Stimulated activated CD8-positive, alpha-beta memory T cell treated with anti-CD3 and anti-CD28 coated beads, Interleukin-2, amount 100 ng/mL, for 1 hour (primary cell): Measurements from ENCODE around the gene DNM3.
"Not testable (repeated sequence)": the region's sequence is repeated elsewhere in the genome, so short reads cannot be mapped to it uniquely, and the experiment has no call there.

Experiments
- DNase-seq, 2 donors: peaks; one replicate each; pipeline ENCODE4 v3.0.0-alpha.2; 2020; ENCODE audit warnings: low read depth in 2 of 2

DNM3 gene

DNA sequence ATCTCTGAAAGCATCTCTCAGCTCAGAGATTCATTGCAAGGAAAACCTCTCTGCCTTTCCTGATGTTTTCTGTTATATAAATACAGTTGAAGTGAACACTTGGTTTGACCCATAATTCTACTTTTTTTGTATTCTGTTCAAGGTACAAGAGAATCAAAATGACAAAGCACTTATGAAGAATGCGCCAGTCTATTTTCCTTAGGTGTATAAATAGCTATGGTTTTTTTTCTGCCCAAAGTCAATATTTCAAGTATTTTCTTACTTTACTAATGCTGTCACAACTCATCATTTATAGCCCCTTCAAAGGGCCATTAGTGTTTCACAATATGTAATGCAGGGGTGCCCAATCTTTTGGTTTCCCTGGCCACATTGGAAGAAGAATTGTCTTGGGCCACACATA, 436.7 kb downstream of the DNM3 start:
- DNase-seq, result no peak

DNA sequence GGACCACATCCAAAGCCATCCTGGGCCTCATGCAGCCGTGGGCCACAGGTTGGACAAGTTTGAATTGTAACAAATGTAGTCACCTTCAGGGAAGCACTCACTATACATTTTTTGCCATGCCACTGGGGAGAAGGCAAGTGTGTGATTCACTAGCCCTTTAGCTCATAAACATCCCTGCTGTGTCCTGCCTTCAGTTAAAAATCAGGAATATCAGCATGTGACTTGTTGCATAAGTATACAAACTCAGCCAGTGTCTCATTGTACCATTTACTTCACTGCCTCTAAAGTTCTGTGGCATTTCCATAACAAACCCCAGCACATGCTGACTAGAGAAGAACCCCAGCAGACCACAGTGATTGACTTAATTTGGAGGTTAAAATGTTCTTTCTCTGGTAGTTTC, 437.2 kb downstream of the DNM3 start:
- no peak for DNase-seq

DNA sequence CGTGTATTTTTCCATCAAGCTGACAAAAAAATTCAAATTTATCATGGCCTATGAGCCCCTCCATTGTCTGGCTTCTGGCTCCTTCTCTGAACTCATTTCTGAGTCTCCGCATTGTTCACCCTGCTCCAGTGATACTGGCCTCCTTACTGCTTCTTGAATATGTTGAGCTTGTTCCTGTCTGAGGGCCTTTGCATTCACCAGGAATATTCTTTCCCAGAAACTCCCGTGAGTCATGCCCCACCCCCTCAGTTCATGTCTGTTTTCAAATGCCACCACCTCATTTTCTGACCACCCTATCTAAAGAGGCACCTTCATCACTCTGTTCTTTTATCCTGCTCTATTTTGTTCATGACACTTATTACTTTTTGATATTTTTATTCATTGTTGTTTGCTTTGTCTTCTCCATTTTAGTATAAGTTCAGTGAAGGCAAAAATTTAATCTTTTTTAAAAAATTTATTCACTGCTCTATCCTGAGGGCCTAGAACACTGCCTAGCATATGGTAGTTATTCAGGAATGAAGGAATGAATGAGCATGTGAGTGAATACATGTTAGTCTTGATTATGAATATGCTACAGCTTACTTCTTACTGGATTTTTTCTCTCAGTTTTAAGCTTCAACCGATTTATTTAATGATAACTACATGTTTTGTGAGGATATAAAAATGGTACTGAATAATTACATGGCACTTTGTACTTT, 438.8 kb downstream of the DNM3 start:
- DNase-seq, result no peak

DNA sequence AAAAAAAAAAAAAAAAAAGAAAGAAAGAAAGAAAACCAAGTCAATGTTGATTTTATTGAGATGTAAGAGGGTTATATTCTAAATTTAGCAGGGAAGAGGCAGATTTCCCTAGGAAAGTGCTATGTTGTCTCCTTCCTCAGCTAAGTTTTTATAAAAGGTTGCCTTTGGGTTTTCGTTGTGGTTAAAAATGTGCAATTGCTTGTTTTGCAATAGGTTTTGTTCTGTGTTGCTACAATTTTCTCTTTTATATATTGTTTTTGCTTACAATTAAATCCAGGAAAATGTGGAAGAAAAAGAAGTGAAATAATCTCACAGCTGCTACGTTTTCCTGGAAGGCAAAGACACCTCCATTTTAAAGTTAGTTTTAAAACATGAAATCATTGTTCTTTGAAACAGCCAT, 442.5 kb downstream of the DNM3 start:
- no peak for DNase-seq

DNA sequence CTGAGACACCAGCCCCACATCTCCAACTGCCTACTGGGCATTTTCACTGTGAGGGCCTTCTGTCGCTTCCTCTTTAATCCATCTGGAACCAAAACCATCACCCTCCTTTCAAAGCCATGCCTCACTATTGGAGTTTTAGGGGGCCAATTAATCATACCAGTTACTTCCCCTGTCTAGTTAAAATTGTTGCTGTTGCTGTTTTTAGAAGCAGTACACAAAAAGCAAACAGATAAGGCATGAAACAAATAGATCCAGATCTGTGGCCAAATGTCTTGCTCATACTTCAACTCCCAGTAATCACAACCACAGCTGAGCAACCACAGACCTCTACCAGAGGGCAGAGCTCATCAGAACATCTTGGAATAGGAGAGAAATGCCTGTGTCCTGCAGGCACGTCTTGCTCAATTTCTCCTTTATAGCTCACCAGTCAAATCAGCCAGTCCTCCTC, 445.4 kb downstream of the DNM3 start:
- no peak for DNase-seq

DNA sequence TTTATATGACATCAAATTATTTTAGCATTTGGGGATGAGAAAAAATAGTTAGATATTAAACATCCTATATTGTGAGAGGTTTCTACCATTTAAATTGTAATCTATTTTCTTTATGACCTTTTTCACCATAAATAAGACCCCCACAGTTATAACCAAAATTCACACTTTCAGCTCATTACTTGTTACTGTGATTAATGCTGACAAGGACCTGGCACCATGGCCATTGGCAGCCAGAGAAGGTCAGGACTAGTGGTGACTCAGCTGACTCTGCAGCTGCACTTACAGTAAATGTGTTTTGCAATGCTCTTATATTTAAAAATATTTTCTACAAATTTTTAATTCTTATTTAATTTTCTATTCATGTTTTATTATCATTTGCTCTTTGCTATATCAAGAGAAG, 445.9 kb downstream of the DNM3 start:
- DNase-seq, result no peak

- DNase-seq, result no peak
These were observed 447.3 kb downstream of the DNM3 start for GRCh38 chr1:172288581-172288980.

DNA sequence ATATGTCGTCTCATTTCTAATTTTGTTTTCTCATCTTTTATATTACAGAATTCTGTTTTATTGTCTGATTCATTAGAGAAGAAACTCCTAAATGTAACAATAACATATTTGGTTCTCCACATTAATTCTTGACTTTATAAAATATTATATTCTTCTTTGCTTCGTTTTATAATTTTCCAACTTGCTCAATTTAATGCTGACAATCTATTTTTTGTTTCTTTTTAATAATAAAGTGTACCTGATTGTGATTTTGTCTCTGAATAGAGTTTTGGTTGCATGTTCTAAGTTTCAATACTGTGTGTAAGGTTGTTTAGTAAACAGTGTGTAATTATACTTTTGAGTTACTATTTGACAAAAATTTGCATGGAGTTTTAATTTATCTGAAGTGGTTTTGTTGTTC, 448.1 kb downstream of the DNM3 start:
- DNase-seq, result no peak

GRCh38 chr1:172292840-172293239, 451.5 kb downstream of the DNM3 start:
- DNase-seq, result no peak

GRCh38 chr1:172293429-172293828, 452.1 kb downstream of the DNM3 start:
- no peak for DNase-seq

GRCh38 chr1:172298141-172298540, 456.8 kb downstream of the DNM3 start:
- DNase-seq, result no peak

GRCh38 chr1:172298911-172299310, 457.6 kb downstream of the DNM3 start:
- DNase-seq, result no peak

DNA sequence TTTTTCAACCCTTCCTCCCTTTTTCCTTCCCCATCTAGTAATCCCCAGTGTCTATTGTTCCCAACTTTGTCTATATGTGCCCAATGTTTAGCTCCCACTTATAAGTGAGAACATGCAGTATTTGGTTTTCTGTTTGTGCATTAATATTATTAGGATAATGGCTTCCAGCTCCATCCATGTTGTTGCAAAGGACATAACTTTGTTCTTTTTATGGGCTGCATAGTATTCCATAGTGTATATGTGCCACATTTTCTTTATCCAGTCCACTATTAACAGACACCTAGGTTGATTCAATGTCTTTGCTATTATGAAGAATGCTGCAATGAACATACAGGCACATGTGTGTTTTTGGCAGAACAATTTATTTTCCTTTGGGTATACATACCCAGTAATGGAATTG, 458.2 kb downstream of the DNM3 start:
- no peak for DNase-seq

- DNase-seq, result not testable (repeated sequence)
These were observed 466.2 kb downstream of the DNM3 start for GRCh38 chr1:172307508-172307907.

GRCh38 chr1:172308142-172308541, 466.8 kb downstream of the DNM3 start:
- no peak for DNase-seq

DNA sequence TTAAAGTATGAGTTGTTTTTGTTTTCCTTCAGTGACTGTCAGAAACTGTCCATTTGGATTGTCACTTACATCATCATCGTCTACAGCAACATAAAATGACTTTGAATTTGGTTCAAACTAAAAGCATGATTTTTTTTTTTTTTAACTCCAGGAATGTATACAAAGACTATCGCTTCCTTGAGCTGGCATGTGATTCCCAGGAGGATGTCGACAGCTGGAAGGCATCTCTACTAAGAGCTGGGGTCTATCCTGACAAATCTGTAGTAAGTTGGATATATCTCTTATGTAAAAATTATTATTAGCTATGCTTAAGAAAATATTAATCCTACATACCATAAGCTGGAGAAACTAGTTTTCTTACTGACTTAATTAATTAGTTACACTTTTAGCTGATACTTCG, 467.3 kb downstream of the DNM3 start:
- no peak for DNase-seq

DNA sequence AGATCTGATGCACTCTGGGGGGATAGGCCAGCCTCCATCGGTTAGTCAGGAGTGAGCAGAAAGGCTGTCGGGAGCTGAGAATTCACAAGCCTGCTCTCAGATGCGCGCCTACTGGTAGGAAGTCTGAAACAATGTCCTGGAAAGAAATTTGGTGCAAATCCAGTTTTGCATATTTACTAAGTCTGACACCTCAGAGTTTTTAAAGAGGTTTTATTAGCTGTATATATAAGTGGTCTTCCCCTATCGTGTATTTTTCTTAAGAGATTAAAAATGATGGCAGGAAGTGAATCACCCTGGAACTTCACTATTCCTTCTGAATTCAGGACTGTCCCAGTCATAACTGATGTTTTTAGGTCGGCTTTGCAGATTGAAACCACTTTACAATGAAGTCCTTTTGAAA, 479.4 kb downstream of the DNM3 start:
- no peak for DNase-seq

DNA sequence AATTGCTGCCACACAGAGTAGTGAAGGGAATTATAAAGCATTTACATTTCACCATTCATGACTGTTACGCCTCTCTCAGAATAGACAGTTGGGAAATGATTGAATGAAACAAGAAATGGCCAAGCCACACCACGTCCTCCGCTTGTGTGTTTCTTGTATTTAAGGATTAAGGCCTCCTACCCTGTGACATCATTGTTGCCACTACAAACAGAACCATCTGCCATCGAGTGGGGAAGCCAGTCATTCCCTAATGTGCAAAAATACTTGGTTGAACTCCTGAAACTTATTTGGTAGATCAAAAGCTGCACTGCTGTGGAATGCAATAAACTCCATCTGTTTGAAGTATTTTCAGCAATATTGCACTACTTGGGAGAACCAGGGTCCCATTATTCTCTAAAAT, 480.2 kb downstream of the DNM3 start:
- no peak for DNase-seq

- DNase-seq, result no peak
These were observed 481.1 kb downstream of the DNM3 start for GRCh38 chr1:172322219-172323061.

DNA sequence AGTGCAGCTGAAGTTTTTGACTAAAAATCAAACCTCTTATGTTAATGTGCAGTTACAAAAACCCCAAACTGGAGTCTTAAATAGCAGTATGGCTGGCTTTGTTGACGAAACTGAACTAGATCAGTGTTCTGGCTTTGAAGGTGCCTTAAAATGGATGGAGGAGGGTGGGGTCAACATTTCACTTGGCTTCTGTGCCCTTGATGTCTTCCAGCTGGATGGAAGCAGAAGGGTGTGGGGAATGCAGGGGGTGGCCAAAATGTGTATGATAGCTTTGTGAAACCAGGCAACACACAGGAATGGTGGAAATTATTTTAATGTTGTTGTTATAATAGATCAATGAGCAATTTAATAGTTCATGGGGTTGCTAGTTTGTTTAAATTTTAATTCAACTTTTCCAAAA, 482.4 kb downstream of the DNM3 start:
- DNase-seq, result no peak

DNA sequence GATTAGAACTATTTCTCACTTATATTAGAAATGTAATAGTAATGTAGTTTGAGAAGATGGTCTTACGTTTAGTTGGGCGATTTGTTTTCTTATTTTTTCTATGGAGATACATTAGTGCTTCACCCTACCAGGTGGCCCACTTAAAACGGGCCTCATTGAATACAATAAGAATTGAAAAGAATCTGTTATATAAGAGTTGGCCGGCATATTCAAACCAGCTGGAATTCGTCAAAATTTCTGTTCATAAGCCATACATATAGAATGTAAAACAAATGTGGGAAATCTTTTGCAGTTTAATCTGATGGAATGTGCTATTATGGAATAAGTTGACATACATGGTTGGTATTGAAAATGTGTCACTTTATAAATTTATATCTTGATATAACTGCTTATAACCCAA, 482.8 kb downstream of the DNM3 start:
- no peak for DNase-seq

- DNase-seq, result no peak
These were observed 483.5 kb downstream of the DNM3 start for GRCh38 chr1:172324761-172325160.

DNA sequence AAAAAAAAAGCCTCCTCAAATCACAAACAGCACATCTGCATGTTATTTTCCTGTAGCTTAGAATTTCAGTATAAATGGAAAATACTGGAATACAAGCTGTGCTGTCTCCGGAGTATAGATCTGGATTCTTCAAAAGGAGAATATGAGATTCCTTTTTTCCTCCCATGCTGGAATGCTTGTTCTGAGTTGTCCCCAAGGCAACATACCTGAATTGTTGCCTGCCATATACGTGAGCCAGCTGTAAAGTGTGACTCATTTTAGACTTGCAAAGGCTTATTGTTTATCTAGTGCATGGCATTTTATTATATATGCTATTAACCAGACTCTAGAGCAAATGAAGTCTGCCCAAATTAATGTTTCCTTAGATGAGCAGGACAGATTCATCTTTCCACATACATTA, 484.2 kb downstream of the DNM3 start:
- DNase-seq, result no peak
